Caki2 (cell line): ENCODE measurements around the gene OGA. TPM values are rescaled to one million over a fixed set of nuclear protein-coding genes. Genes with fewer than 3 reads are reported as not detected.

ENCODE experiments used
- DNase-seq: peaks from one replicate; pipeline ENCODE4 v3.0.0-alpha.2; 2015; ENCODE audit warnings: low read depth
- in situ Hi-C: cut with HindIII; loops from 2 replicates; pipeline ENCODE4 v1.10.0; 2016; ENCODE audit warnings: low sequenced_read_pairs, low pct_unique_long_range_greater_than_20kb, mixed read lengths
- total RNA-seq: library from RNA; depleted of rRNA; stranded (reverse); fragments of >200 nt; shearing (Covaris generic); gene quantifications from 2 replicates; pipeline ENCODE4 v1.2.3, GENCODE V29; 2014; ENCODE audit warnings: low replicate concordance; rRNA removed

Gene OGA
- total RNA-seq = 26.4 and 58.9 TPM in 2 replicates

GRCh38 chr10:101818119-101818871, at the start of gene OGA:
TSS of gene OGA (minus strand) at chr10:101818444. CDS start at chr10:101818022, 422 bp downstream.
- in situ Hi-C loops = no loop called here
- peak; percentile 100 for DNase-seq

GRCh38 chr10:101867931-101868330, 49.7 kb upstream of the OGA start:
- in situ Hi-C loops = no loop called here
- no peak for DNase-seq

GRCh38 chr10:101859530-101859929, 41.3 kb upstream of the OGA start:
- no peak for DNase-seq

GRCh38 chr10:101858723-101859500, 40.7 kb upstream of the OGA start:
- DNase-seq = no peak
- in situ Hi-C loops = no loop called here

More at GRCh38 chr10:101859530-101859929, 41.3 kb upstream of the OGA start:
- in situ Hi-C loops = no loop called here

GRCh38 chr10:101857802-101858476, 39.7 kb upstream of the OGA start:
- no peak for DNase-seq
- in situ Hi-C loops = no loop called here

- in situ Hi-C loops = no loop called here
These were observed 38.4 kb upstream of the OGA start for GRCh38 chr10:101856626-101857025.

GRCh38 chr10:101851411-101852116, 33.3 kb upstream of the OGA start:
- DNase-seq = no peak
- in situ Hi-C loops = no loop called here

More at GRCh38 chr10:101856626-101857025, 38.4 kb upstream of the OGA start:
- DNase-seq = no peak

GRCh38 chr10:101850749-101851148, 32.5 kb upstream of the OGA start:
- in situ Hi-C loops = no loop called here
- DNase-seq = no peak

GRCh38 chr10:101848894-101849351, 30.7 kb upstream of the OGA start:
- in situ Hi-C loops = no loop called here

GRCh38 chr10:101848408-101848807, 30.2 kb upstream of the OGA start:
- DNase-seq = no peak
- in situ Hi-C loops = no loop called here

More at GRCh38 chr10:101848894-101849351, 30.7 kb upstream of the OGA start:
- no peak for DNase-seq

- in situ Hi-C loops = no loop called here
- no peak for DNase-seq
These were observed 27.6 kb upstream of the OGA start for GRCh38 chr10:101845893-101846292.

- in situ Hi-C loops = no loop called here
These were observed 25.1 kb upstream of the OGA start, which contains the start of gene KCNIP2 for GRCh38 chr10:101843032-101844021. TSS of gene KCNIP2 (minus strand) at chr10:101843800. CDS start at chr10:101843568, 232 bp downstream.

GRCh38 chr10:101841826-101842225, 23.6 kb upstream of the OGA start:
- in situ Hi-C loops = no loop called here
- DNase-seq = no peak

More at GRCh38 chr10:101843032-101844021, 25.1 kb upstream of the OGA start, which contains the start of gene KCNIP2:
- DNase-seq = no peak

- in situ Hi-C loops = no loop called here
- peak; percentile 55 for DNase-seq
These were observed 22.7 kb upstream of the OGA start for GRCh38 chr10:101840741-101841453.

GRCh38 chr10:101840102-101840684, 21.9 kb upstream of the OGA start:
- DNase-seq = no peak
- in situ Hi-C loops = no loop called here
